ENCODE results near the gene METTL9. TPM values are rescaled to one million over a fixed set of nuclear protein-coding genes. Genes with fewer than 3 reads are reported as not detected.

METTL9 gene
- total RNA-seq, 4 donors from 2014 or later, result 97.0 to 118 (median 108) TPM

DNA sequence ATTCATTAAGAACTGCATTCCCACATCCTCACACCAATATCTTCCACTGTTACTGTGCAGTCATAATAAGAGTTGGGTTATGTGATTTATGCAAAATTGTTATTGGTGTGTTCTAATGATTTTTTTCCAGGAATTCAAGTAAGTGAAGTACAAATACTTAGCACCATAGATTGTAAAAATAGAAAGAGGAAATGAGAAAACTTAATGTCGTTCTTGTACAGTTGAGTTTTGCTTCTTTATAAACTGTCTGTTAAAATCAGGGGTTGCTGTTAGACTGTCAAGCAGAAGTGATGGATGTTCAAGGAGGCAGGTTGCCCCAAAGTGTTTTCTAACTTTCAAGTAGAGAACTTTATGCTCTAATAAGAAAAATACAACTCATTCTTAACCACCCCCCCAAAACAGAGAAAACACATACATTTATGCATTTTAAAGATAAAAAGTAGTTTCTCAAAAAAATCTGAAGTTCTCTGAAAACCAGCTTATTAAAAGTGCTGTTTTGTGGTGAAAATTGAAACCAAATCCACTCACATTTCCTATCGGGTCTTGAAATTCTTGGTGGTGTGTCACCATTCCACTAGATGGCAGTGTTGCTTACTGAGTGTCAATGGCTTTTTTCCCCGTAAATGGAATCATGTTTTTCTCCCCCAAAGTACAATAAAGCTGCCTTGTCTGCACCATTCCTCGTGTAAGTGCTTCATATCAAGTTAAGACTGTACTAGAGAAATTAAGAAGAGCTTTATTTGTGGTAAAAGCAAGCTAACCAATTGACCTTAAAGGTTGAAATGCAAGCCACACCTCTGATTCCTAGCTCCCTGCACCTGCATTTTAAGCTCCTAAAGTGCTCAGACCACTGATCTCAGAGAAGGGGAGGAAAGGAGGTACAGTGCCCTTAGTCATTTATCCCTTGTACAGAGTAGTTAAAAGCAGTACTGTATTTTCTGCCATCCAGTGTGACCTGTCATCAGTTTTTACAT is 57.7 kb downstream of the METTL9 start:
- no peaks in the 10 kb centered on the region for H3K9me3 ChIP-seq
- ATAC-seq, result no peak
- TF ChIP-seq EP300 (IDR thresholded peaks at IDR 0.05) (no peak), CTCF (IDR thresholded peaks at IDR 0.05) (peak; percentile 66 to 82 (median 72))
- no peaks in the 10 kb centered on the region for H3K27me3 ChIP-seq
- H3K4me3 ChIP-seq, result no peak overlapping the region
- peaks cover 0 to 8% (median 0%) of the 10 kb centered on the region in 3 donors for H3K4me1 ChIP-seq
- no peak overlapping the region for H3K27ac ChIP-seq
- H3K36me3 ChIP-seq, result peaks cover 0 to 20% of the 10 kb centered on the region in 2 donors
- 6 to 19% methylated on average over 3 to 4 of the region's 4 CpGs for WGBS, 2 donors (ENCODE audit: low coverage in 1 of 2)

DNA sequence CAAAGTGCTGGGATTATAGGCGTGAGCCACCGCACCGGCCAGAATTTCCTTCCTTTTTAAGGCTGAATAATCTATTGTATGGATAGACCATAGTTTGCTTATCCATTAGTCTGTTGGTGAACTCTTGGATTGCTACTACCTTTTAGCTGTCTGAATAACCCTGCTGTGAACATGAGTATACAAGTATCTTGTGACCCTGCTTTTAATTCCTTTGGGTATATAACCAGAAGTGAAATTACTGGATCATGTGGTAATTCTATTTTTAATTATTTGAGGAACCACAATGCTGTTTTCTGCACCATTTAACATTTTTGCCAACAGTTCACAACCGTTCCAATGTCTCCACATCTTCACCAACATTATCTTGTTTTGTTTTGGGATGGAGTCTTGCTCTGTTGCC is 59.7 kb downstream of the METTL9 start:
- Histone ChIP-seq H3K4me1 (peaks cover 0 to 14% (median 0%) of the 10 kb centered on the region in 3 donors), H3K27ac (no peak overlapping the region), H3K36me3 (peaks cover 0 to 20% of the 10 kb centered on the region in 2 donors), H3K9me3 (no peaks in the 10 kb centered on the region), H3K4me3 (no peak overlapping the region), H3K27me3 (peaks cover 5% of the 10 kb centered on the region)
- no peak for ATAC-seq
- TF ChIP-seq CTCF (IDR thresholded peaks at IDR 0.05) (no peak), EP300 (IDR thresholded peaks at IDR 0.05) (no peak)
- 88 to 90% methylated on average over 3 to 4 of the region's 4 CpGs for WGBS, 2 donors (ENCODE audit: low coverage in 1 of 2)

DNA sequence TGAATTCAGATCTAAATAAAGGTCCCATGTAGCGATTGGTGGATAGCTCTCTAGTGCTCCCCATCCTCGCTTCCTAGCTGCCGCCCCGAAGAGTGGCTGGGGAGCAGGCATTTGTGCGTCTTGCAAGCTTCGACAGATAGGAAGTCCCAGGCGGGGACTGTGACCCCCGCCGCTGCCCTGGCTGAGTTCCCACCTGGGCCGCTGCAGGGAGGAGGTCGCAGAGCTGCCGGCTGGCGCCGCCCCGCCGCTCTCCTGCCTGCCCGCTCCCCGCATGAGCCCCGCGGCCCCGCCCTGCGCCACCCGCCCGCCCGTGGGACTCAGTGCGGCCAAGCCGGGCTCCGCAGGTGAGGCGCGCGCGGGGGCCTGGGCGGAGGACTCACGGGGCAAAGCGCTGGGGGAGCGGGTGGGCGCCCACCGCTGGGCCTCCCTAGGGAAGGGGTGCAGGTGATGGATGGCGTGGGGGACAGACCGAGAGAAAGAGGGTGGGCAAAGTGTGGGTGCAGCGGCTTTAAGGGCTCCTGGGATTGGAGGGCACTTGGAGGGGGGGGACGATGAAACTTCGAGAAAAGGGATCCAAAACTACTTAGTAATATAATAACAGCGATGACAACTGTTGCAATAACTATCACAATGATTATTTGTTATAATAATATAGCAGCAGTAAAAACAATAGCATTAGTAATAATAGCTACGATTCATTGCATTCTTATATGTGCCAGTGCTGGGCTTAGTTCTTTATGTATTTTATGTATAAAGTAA is 64.7 kb downstream of the METTL9 start, which contains the start of gene OTOA:
Gene OTOA (plus strand): TSS at position 80 of the 759 bp plus-strand sequence. CDS start 14,547 bp downstream, outside the sequence.
- H3K9me3 ChIP-seq, result no peaks in the 10 kb centered on the region
- H3K4me3 ChIP-seq, result peak within 1 kb of the TSS; percentile 9 to 47
- H3K36me3 ChIP-seq, result no peaks in the 10 kb centered on the region
- TF ChIP-seq POLR2AphosphoS5 (IDR thresholded peaks at IDR 0.05) (no peak), EP300 (IDR thresholded peaks at IDR 0.05) (no peak), CTCF (IDR thresholded peaks at IDR 0.05) (no peak), POLR2A (IDR thresholded peaks at IDR 0.05) (no peak)
- ATAC-seq, result peak; percentile 22
- WGBS, 2 donors (ENCODE audit: low coverage in 1 of 2), result 30 to 47% methylated on average over 5 to 6 of the region's 45 CpGs
- H3K27ac ChIP-seq, result no peak within 1 kb of the TSS
- H3K27me3 ChIP-seq, result peaks cover 33% of the 10 kb centered on the region
- peaks cover 0 to 12% (median 0%) of the 10 kb centered on the region in 3 donors for H3K4me1 ChIP-seq

- TF ChIP-seq POLR2AphosphoS5 (IDR thresholded peaks at IDR 0.05), result no peak
- no peak for TF ChIP-seq CTCF (IDR thresholded peaks at IDR 0.05)
- TF ChIP-seq EP300 (IDR thresholded peaks at IDR 0.05), result no peak
- no peak for TF ChIP-seq POLR2A (IDR thresholded peaks at IDR 0.05)
- H3K4me1 ChIP-seq, result peaks cover 0 to 12% (median 0%) of the 10 kb centered on the region in 3 donors
- no peaks in the 10 kb centered on the region for H3K36me3 ChIP-seq
- H3K9me3 ChIP-seq, result no peaks in the 10 kb centered on the region
- ATAC-seq, result no peak
- WGBS, 2 donors (ENCODE audit: low coverage in 1 of 2), result 60 to 83% methylated on average over 1 to 8 of the region's 10 CpGs
- no peak overlapping the region for H3K4me3 ChIP-seq
- no peak overlapping the region for H3K27ac ChIP-seq
- peaks cover 33% of the 10 kb centered on the region for H3K27me3 ChIP-seq
Measured at GRCh38 chr16:21664801-21665492, 65.6 kb downstream of the METTL9 start.

All from gastroesophageal sphincter (tissue), 4 donors.